Liver (tissue), 9 donors: ENCODE data around the gene ARHGDIB. TPM values are rescaled to one million over a fixed set of nuclear protein-coding genes. Genes with fewer than 3 reads are reported as not detected.
A peak's percentile ranks its signal among the peaks of the same experiment; 100 is the strongest.

Source experiments
- DNase-seq: peaks from one replicate; pipeline ENCODE4 v3.0.0-alpha.2; 2017; ENCODE audit warnings: low spot score
- H3K27ac ChIP-seq, 2 donors: one replicate each; pipeline ENCODE4 v1.7.0; 2013; ENCODE audit warnings: inconsistent platforms in 2 of 2, low read length in 2 of 2, control low read depth in 1 of 2, low read depth in 1 of 2, mild to moderate bottlenecking in 1 of 2
- H3K27me3 ChIP-seq, 4 donors: one replicate each; pipeline versions ENCODE4 v1.6.1 to v1.7.0; 2013; ENCODE audit warnings: low read length in 3 of 4, inconsistent platforms in 1 of 4, mild to moderate bottlenecking in 1 of 4, moderate library complexity in 1 of 4; ENCODE audit not compliant: control insufficient read depth in 4 of 4, insufficient read depth in 4 of 4
- H3K36me3 ChIP-seq, 4 donors: one replicate each; pipeline versions ENCODE4 v1.6.1 to v1.7.0; 2013; ENCODE audit warnings: low read length in 3 of 4, mild to moderate bottlenecking in 3 of 4, low read depth in 1 of 4, moderate library complexity in 1 of 4; ENCODE audit not compliant: control insufficient read depth in 4 of 4, insufficient read depth in 3 of 4
- H3K4me1 ChIP-seq, 4 donors: one replicate each; pipeline versions ENCODE4 v1.6.1 to v1.7.0; 2013; ENCODE audit warnings: low read length in 3 of 4, mild to moderate bottlenecking in 3 of 4, moderate library complexity in 1 of 4; ENCODE audit not compliant: control insufficient read depth in 4 of 4, insufficient read depth in 4 of 4
- H3K4me3 ChIP-seq, 3 donors: one replicate each; pipeline versions ENCODE4 v1.6.1 to v1.7.0; 2013; ENCODE audit warnings: low read length in 3 of 3, control low read depth in 1 of 3, low read depth in 1 of 3, mild to moderate bottlenecking in 1 of 3
- H3K9ac ChIP-seq, 2 donors: one replicate each; pipeline ENCODE4 v1.7.0; 2013; ENCODE audit warnings: low read length in 2 of 2, mild to moderate bottlenecking in 2 of 2, moderate library complexity in 2 of 2, control low read depth in 1 of 2, low read depth in 1 of 2
- H3K9me3 ChIP-seq, 4 donors: one replicate each; pipeline versions ENCODE4 v1.6.1 to v1.7.0; 2013; ENCODE audit warnings: low read length in 3 of 4; ENCODE audit not compliant: control insufficient read depth in 4 of 4
- CTCF ChIP-seq: fragments of 150-350 bp; IDR thresholded peaks from 2 replicates; pipeline ENCODE4 v1.5.1; 2017; ENCODE audit warnings: improper control_type of control experiment, low read depth, low read length; ENCODE audit not compliant: missing input control
- EGR1 ChIP-seq, 2 donors: IDR thresholded peaks; 2 replicates each; pipeline ENCODE4 v1.6.1; 2016 to 2018; ENCODE audit warnings: antibody characterized with exemption in 2 of 2, low read depth in 2 of 2
- FOXA1 ChIP-seq: IDR thresholded peaks from 2 replicates; pipeline ENCODE4 v1.6.1; 2016; ENCODE audit warnings: antibody characterized with exemption
- GABPA ChIP-seq, 2 donors: IDR thresholded peaks in 1 of 2; conservative IDR thresholded peaks in 1 of 2; 2 replicates each; pipeline ENCODE4 v1.6.1; 2016; ENCODE audit warnings: antibody characterized with exemption in 2 of 2, mild to moderate bottlenecking in 1 of 2, moderate library complexity in 1 of 2
- HNF4A ChIP-seq, 2 donors: conservative IDR thresholded peaks; 2 replicates each; pipeline ENCODE4 v1.6.1; 2016; ENCODE audit warnings: antibody characterized with exemption in 2 of 2, mild to moderate bottlenecking in 2 of 2
- HNF4G ChIP-seq: IDR thresholded peaks from 2 replicates; pipeline ENCODE4 v1.6.1; 2016; ENCODE audit warnings: antibody characterized with exemption
- JUND ChIP-seq, 2 donors: IDR thresholded peaks; 2 replicates each; pipeline ENCODE4 v1.6.1; 2016; ENCODE audit warnings: antibody characterized with exemption in 2 of 2
- MAX ChIP-seq: IDR thresholded peaks from 2 replicates; pipeline ENCODE4 v1.6.1; 2016; ENCODE audit warnings: antibody characterized with exemption
- NR2F2 ChIP-seq: IDR thresholded peaks from 2 replicates; pipeline ENCODE4 v1.6.1; 2016; ENCODE audit warnings: antibody characterized with exemption
- RAD21 ChIP-seq, 2 donors: IDR thresholded peaks; 2 replicates each; pipeline ENCODE4 v1.6.1; 2016; ENCODE audit warnings: antibody characterized with exemption in 2 of 2, mild to moderate bottlenecking in 2 of 2
- SP1 ChIP-seq: IDR thresholded peaks from 2 replicates; pipeline ENCODE4 v1.6.1; 2018; ENCODE audit warnings: antibody characterized with exemption, mild to moderate bottlenecking
- TAF1 ChIP-seq: conservative IDR thresholded peaks from 2 replicates; pipeline ENCODE4 v1.6.1; 2016; ENCODE audit warnings: antibody characterized with exemption, mild to moderate bottlenecking
- ZBTB33 ChIP-seq: IDR thresholded peaks from 2 replicates; pipeline ENCODE4 v1.6.1; 2016; ENCODE audit warnings: antibody characterized with exemption
- WGBS: extraction: QIAGEN DNeasy Blood & Tissue Kit; methylation state at CpG from one replicate; pipeline ENCODE4 v1.1.7; 2013; 5-methylcytosine and 5-hydroxymethylcytosine counted together
- polyA plus RNA-seq, 2 donors: library from polyadenylated mRNA; stranded (reverse) in 1 of 2; unstranded in 1 of 2; fragments of 200-250 nt in 1 of 2; fragments of >200 nt in 1 of 2; fragmentation: Nextera tagmentation in 1 of 2; extraction: Ambion mirVana in 1 of 2; gene quantifications; one replicate each; pipeline versions ENCODE4 v1.2.1 to v1.2.3, GENCODE V29; 2013 to 2015
- total RNA-seq, 2 donors: library from RNA; depleted of rRNA; stranded (reverse); fragments of >200 nt; gene quantifications; one replicate each; pipeline ENCODE4 v1.2.3, GENCODE V29; 2014
- donor health status: healthy.
- donor health status: healthy.
- donor health status: healthy.
- donor health status: healthy.
- donor health status: healthy.

ARHGDIB gene
- total and polyA plus RNA-seq, 4 donors = 36.3 to 66.9 (median 47.5) TPM

GRCh38 chr12:14931359-14931758 is 30.0 kb downstream of the ARHGDIB start:
- TF ChIP-seq CTCF (no peak), NR2F2 (no peak), JUND (IDR thresholded peaks at IDR 0.05) (no peak), ZBTB33 (no peak), EGR1 (IDR thresholded peaks at IDR 0.05; ENCODE audit: low read depth in 2 of 2) (no peak), HNF4A (conservative IDR thresholded peaks at IDR 0.05) (no peak), MAX (no peak)
- no peaks in the 10 kb centered on the region for H3K27me3 ChIP-seq
- H3K9ac ChIP-seq = no peak overlapping the region
- DNase-seq = no peak
- H3K9me3 ChIP-seq = no peaks in the 10 kb centered on the region
- no peak overlapping the region for H3K27ac ChIP-seq
- H3K36me3 ChIP-seq = no peaks in the 10 kb centered on the region
- H3K4me1 ChIP-seq = no peaks in the 10 kb centered on the region
- no peak overlapping the region for H3K4me3 ChIP-seq
- WGBS = 90% methylated on average over 4 of the region's 4 CpGs

GRCh38 chr12:14930299-14930698 is 31.1 kb downstream of the ARHGDIB start:
- DNase-seq = no peak
- TF ChIP-seq GABPA (IDR thresholded peaks at IDR 0.05 in 1 of 2, conservative IDR thresholded peaks at IDR 0.05 in 1 of 2) (no peak), TAF1 (no peak), NR2F2 (no peak), HNF4G (no peak), RAD21 (IDR thresholded peaks at IDR 0.05) (peak; percentile 28 to 45), MAX (no peak)
- Histone ChIP-seq H3K27me3 (no peaks in the 10 kb centered on the region), H3K9ac (no peak overlapping the region), H3K4me1 (no peaks in the 10 kb centered on the region), H3K9me3 (no peaks in the 10 kb centered on the region), H3K4me3 (no peak overlapping the region), H3K27ac (no peak overlapping the region), H3K36me3 (no peaks in the 10 kb centered on the region)

GRCh38 chr12:14928931-14929330 is 32.5 kb downstream of the ARHGDIB start:
- H3K4me1 ChIP-seq = no peaks in the 10 kb centered on the region
- 60% methylated on average over 4 of the region's 4 CpGs for WGBS
- DNase-seq = no peak
- H3K9me3 ChIP-seq = no peaks in the 10 kb centered on the region
- no peaks in the 10 kb centered on the region for H3K27me3 ChIP-seq
- no peaks in the 10 kb centered on the region for H3K36me3 ChIP-seq
- no peak overlapping the region for H3K4me3 ChIP-seq
- TF ChIP-seq EGR1 (IDR thresholded peaks at IDR 0.05; ENCODE audit: low read depth in 2 of 2) (no peak), FOXA1 (no peak), SP1 (peak; percentile 24)
- no peak overlapping the region for H3K27ac ChIP-seq
- no peak overlapping the region for H3K9ac ChIP-seq
